Panc1 (cell line): Measurements from ENCODE around the gene ANXA8L1.

Experiments
- CTCF ChIP-seq: fragments of 450-650 bp; IDR thresholded peaks from 2 replicates; pipeline ENCODE4 v1.5.1; 2017; ENCODE audit warnings: mild to moderate bottlenecking
- POLR2AphosphoS5 ChIP-seq: IDR thresholded peaks from 2 replicates; pipeline ENCODE4 v1.6.1; 2012; ENCODE audit warnings: mild to moderate bottlenecking, low read depth, low read length, moderate library complexity
- SIN3A ChIP-seq: IDR thresholded peaks from 2 replicates; pipeline ENCODE4 v1.6.1; 2012; ENCODE audit warnings: low read depth, mild to moderate bottlenecking, low read length, moderate library complexity, borderline replicate concordance; ENCODE audit not compliant: insufficient read depth
- TCF7L2 ChIP-seq: IDR thresholded peaks from 2 replicates; pipeline ENCODE4 v1.6.1; 2011; ENCODE audit warnings: mild to moderate bottlenecking, low read depth, low read length, inconsistent platforms
- TF ChIP-seq, protein P1 (sequence below), 2 experiments: IDR thresholded peaks; 2 replicates each; pipeline ENCODE4 v1.6.1; 2011 to 2012; ENCODE audit warnings: low read depth in 2 of 2, control low read depth in 1 of 2, low read length in 1 of 2, mild to moderate bottlenecking in 1 of 2, moderate library complexity in 1 of 2; ENCODE audit not compliant: insufficient read depth in 1 of 2

DNA sequence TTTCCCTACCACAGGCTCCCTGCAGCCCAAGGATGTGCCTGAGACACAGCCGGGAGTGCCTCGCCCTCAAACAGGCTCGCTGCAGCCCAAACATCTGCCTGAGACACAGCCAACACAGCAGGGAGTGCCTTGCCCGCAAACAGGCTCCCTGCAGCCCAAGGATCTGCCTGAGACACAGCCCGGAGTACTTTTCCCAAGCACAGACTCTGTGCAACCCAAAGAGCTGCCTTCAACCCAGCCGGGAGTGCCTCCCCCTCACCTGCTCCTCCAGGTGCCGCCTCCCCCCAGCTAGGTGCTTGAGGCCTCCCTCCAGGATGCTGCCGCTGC lies 45.9 kb upstream of the ANXA8L1 start:
- TF ChIP-seq, protein P1, sequence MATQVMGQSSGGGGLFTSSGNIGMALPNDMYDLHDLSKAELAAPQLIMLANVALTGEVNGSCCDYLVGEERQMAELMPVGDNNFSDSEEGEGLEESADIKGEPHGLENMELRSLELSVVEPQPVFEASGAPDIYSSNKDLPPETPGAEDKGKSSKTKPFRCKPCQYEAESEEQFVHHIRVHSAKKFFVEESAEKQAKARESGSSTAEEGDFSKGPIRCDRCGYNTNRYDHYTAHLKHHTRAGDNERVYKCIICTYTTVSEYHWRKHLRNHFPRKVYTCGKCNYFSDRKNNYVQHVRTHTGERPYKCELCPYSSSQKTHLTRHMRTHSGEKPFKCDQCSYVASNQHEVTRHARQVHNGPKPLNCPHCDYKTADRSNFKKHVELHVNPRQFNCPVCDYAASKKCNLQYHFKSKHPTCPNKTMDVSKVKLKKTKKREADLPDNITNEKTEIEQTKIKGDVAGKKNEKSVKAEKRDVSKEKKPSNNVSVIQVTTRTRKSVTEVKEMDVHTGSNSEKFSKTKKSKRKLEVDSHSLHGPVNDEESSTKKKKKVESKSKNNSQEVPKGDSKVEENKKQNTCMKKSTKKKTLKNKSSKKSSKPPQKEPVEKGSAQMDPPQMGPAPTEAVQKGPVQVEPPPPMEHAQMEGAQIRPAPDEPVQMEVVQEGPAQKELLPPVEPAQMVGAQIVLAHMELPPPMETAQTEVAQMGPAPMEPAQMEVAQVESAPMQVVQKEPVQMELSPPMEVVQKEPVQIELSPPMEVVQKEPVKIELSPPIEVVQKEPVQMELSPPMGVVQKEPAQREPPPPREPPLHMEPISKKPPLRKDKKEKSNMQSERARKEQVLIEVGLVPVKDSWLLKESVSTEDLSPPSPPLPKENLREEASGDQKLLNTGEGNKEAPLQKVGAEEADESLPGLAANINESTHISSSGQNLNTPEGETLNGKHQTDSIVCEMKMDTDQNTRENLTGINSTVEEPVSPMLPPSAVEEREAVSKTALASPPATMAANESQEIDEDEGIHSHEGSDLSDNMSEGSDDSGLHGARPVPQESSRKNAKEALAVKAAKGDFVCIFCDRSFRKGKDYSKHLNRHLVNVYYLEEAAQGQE (IDR thresholded peaks at IDR 0.05; ENCODE audit: insufficient read depth in 1 of 2, low read depth in 2 of 2, low read length in 1 of 2) = no peak
- TF ChIP-seq TCF7L2 (no peak), CTCF (no peak), POLR2AphosphoS5 (no peak), SIN3A (no peak)
